Natural killer cell (primary cell): ENCODE results near the gene ZFAND3. TPM values are rescaled to one million over a fixed set of nuclear protein-coding genes. Genes with fewer than 3 reads are reported as not detected.
A peak's percentile ranks its signal among the peaks of the same experiment; 100 is the strongest.

Experiments used
- ATAC-seq, 3 donors: fragments of 150-1000 bp in 2 of 3; fragments of 200-7000 bp in 1 of 3; cut with Tn5 transposase; 1 replicate in 1 of 3; 2 replicates in 2 of 3; pipeline ENCODE4 v1.10.0; 2021; ENCODE audit warnings: mild to moderate bottlenecking in 2 of 3, moderate library complexity in 2 of 3
- DNase-seq, 2 donors: peaks; one replicate each; pipeline versions ENCODE4 v3.0.0 to v3.0.0-alpha.2; 2013 to 2021; ENCODE audit warnings: mixed read lengths in 1 of 2
- H3K27ac ChIP-seq: one replicate; pipeline ENCODE4 v1.5.1; 2013; ENCODE audit warnings: mild to moderate bottlenecking, low read length
- H3K27me3 ChIP-seq: one replicate; pipeline ENCODE4 v1.6.1; 2013; ENCODE audit warnings: low read length; ENCODE audit not compliant: control insufficient read depth, insufficient read depth
- H3K36me3 ChIP-seq: one replicate; pipeline ENCODE4 v1.6.1; 2013; ENCODE audit warnings: low read length; ENCODE audit not compliant: control insufficient read depth, insufficient read depth
- H3K4me1 ChIP-seq: one replicate; pipeline ENCODE4 v1.6.1; 2013; ENCODE audit warnings: low read length; ENCODE audit not compliant: control insufficient read depth, insufficient read depth
- H3K4me3 ChIP-seq: one replicate; pipeline ENCODE4 v1.5.1; 2013; ENCODE audit warnings: low read length
- H3K9me3 ChIP-seq: one replicate; pipeline ENCODE4 v1.6.1; 2013; ENCODE audit warnings: low read length; ENCODE audit not compliant: control insufficient read depth, insufficient read depth
- H3K27ac Mint-ChIP-seq, 2 donors: one replicate each; pipeline ENCODE4 v1.8.0; 2022; ENCODE audit warnings: mild to moderate bottlenecking in 2 of 2, mixed read lengths in 2 of 2, moderate library complexity in 1 of 2
- H3K27me3 Mint-ChIP-seq, 2 donors: one replicate each; pipeline ENCODE4 v1.8.0; 2022; ENCODE audit warnings: low read depth in 2 of 2, mixed read lengths in 2 of 2
- H3K36me3 Mint-ChIP-seq: one replicate; pipeline ENCODE4 v1.8.0; 2022; ENCODE audit warnings: mixed read lengths
- H3K4me1 Mint-ChIP-seq, 2 donors: one replicate each; pipeline ENCODE4 v1.8.0; 2022; ENCODE audit warnings: mixed read lengths in 2 of 2
- H3K4me3 Mint-ChIP-seq: one replicate; pipeline ENCODE4 v1.8.0; 2022; ENCODE audit warnings: mild to moderate bottlenecking, moderate library complexity, mixed read lengths
- H3K9me3 Mint-ChIP-seq, 2 donors: one replicate each; pipeline ENCODE4 v1.8.0; 2022; ENCODE audit warnings: mixed read lengths in 2 of 2
- CTCF ChIP-seq: fragments of 200-600 bp; IDR thresholded peaks from one replicate; pipeline ENCODE4 v1.8.0; 2022; ENCODE audit warnings: antibody characterized with exemption
- WGBS: methylation state at CpG from one replicate; pipeline ENCODE4 v1.1.7; 2013; ENCODE audit warnings: missing lambda C conversion rate; ENCODE audit not compliant: insufficient coverage; 5-methylcytosine and 5-hydroxymethylcytosine counted together
- intact Hi-C: fragments of 100-400 bp; cut with micrococcal nuclease; formaldehyde crosslinking; loops from one replicate; pipeline ENCODE4 v1.14.2; 2022
- total RNA-seq, 4 donors: library from RNA; stranded (reverse); fragments of 120-200 nt in 1 of 4; gene quantifications; one replicate each; pipeline versions ENCODE4 v1.2.3 to v1.2.4, GENCODE V29; 2013 to 2022

The ZFAND3 gene
- total RNA-seq, 3 donors from 2014 or later (not counting 1 experiment from before 2014, with no cell fraction given), result 87.7 to 97.4 (median 90.1) TPM

- DNase-seq (no peak), ATAC-seq (no peak)
- no peaks in the 10 kb centered on the region for H3K27me3 Mint-ChIP-seq
- H3K4me1 Mint-ChIP-seq, result peaks cover 55 to 58% of the 10 kb centered on the region in 2 donors
- H3K9me3 Mint-ChIP-seq, result peaks cover 0 to 2% of the 10 kb centered on the region in 2 donors
- 43% methylated on average over 1 of the region's 1 CpG for WGBS
- Histone ChIP-seq H3K27ac (no peak overlapping the region), H3K9me3 (peaks cover 2% of the 10 kb centered on the region), H3K4me3 (no peak overlapping the region), H3K4me1 (peaks cover 11% of the 10 kb centered on the region), H3K36me3 (no peaks in the 10 kb centered on the region), H3K27me3 (no peaks in the 10 kb centered on the region)
- no peaks in the 10 kb centered on the region for H3K36me3 Mint-ChIP-seq
- H3K27ac Mint-ChIP-seq, result peak overlapping the region; percentile 77 to 84
- peak overlapping the region; percentile 67 for H3K4me3 Mint-ChIP-seq
- intact Hi-C loops, result no loop called here
- TF ChIP-seq CTCF, result no peak
Observed at GRCh38 chr6:37972994-37973757, 153.6 kb downstream of the ZFAND3 start.

- ATAC-seq (no peak), DNase-seq (no peak)
- Mint-ChIP-seq H3K4me1 (peaks cover 54 to 58% of the 10 kb centered on the region in 2 donors), H3K9me3 (peaks cover 0 to 2% of the 10 kb centered on the region in 2 donors), H3K36me3 (no peaks in the 10 kb centered on the region), H3K27ac (peak overlapping the region in 1 of 2 donors; percentile 13), H3K27me3 (no peaks in the 10 kb centered on the region), H3K4me3 (peak overlapping the region; percentile 17)
- WGBS, result 100% methylated on average over 3 of the region's 4 CpGs
- TF ChIP-seq CTCF, result no peak
- H3K4me3 ChIP-seq, result no peak overlapping the region
- intact Hi-C loops, result no loop called here
- peaks cover 2% of the 10 kb centered on the region for H3K9me3 ChIP-seq
- peaks cover 11% of the 10 kb centered on the region for H3K4me1 ChIP-seq
- H3K36me3 ChIP-seq, result no peaks in the 10 kb centered on the region
- no peaks in the 10 kb centered on the region for H3K27me3 ChIP-seq
- H3K27ac ChIP-seq, result no peak overlapping the region
Observed at GRCh38 chr6:37974381-37974780, 154.9 kb downstream of the ZFAND3 start.

GRCh38 chr6:37974943-37975342, 155.4 kb downstream of the ZFAND3 start:
- Histone ChIP-seq H3K9me3 (peaks cover 2% of the 10 kb centered on the region), H3K36me3 (no peaks in the 10 kb centered on the region), H3K4me3 (no peak overlapping the region), H3K27ac (no peak overlapping the region), H3K27me3 (no peaks in the 10 kb centered on the region), H3K4me1 (peaks cover 11% of the 10 kb centered on the region)
- Mint-ChIP-seq H3K27ac (no peak overlapping the region), H3K9me3 (peaks cover 0 to 2% of the 10 kb centered on the region in 2 donors), H3K4me3 (no peak overlapping the region), H3K4me1 (peaks cover 59 to 61% of the 10 kb centered on the region in 2 donors), H3K36me3 (no peaks in the 10 kb centered on the region), H3K27me3 (no peaks in the 10 kb centered on the region)
- DNase-seq, result no peak
- intact Hi-C loops, result no loop called here
- no peak for TF ChIP-seq CTCF
- WGBS, result no CpG with 5 or more reads among the region's 1 CpG
- ATAC-seq, result no peak
